ENCODE results near the gene PTPN4.

PTPN4 gene

DNA sequence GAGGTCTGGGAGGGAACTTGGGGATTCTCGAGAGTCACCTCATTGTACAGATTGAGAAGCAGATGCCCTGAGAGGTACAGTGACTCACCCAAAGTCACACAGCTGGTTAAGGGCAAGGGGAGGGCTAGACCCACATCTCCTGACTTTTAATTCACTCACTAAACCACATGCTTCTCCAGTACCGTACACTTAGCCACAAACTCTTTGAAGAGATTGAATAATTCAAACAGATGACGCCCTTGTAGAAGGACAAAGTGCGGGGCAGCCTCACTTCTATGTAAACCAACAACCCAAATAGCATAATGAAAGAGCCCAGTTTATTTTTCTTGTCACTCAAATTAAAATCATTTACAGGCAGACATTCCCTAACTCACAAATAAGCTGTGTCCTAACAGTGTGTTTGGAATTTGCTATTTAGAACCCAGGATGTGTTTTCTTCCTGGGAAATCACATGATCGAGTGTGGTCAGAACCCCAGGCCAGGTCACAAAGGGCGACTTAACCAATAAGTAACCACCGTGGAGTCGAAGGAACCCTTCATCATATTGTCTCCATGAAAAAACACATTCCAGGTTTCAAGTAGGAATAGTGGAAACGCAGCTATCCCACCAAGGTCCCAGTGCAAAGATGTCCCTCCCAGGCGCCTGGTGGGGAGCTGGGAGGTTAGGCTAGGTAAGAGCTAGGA is 35.8 kb upstream of the PTPN4 start:
- H3K4me3 ChIP-seq (ENCODE audit: severe bottlenecking), result no peak overlapping the region
- DNase-seq (ENCODE audit: low spot score) (no peak), ATAC-seq (ENCODE audit: low read depth) (no peak)
- no peak overlapping the region for H3K27ac ChIP-seq (ENCODE audit: poor library complexity, severe bottlenecking)
- TF ChIP-seq, protein P1, sequence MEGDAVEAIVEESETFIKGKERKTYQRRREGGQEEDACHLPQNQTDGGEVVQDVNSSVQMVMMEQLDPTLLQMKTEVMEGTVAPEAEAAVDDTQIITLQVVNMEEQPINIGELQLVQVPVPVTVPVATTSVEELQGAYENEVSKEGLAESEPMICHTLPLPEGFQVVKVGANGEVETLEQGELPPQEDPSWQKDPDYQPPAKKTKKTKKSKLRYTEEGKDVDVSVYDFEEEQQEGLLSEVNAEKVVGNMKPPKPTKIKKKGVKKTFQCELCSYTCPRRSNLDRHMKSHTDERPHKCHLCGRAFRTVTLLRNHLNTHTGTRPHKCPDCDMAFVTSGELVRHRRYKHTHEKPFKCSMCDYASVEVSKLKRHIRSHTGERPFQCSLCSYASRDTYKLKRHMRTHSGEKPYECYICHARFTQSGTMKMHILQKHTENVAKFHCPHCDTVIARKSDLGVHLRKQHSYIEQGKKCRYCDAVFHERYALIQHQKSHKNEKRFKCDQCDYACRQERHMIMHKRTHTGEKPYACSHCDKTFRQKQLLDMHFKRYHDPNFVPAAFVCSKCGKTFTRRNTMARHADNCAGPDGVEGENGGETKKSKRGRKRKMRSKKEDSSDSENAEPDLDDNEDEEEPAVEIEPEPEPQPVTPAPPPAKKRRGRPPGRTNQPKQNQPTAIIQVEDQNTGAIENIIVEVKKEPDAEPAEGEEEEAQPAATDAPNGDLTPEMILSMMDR (IDR thresholded peaks at IDR 0.05; ENCODE audit: poor library complexity, severe bottlenecking), result no peak
- no peaks in the 10 kb centered on the region for H3K27me3 ChIP-seq (ENCODE audit: insufficient read depth, poor library complexity, severe bottlenecking)
- no peaks in the 10 kb centered on the region for H3K4me1 ChIP-seq (ENCODE audit: insufficient read depth, poor library complexity, severe bottlenecking)
- H3K9me3 ChIP-seq (ENCODE audit: severe bottlenecking), result no peaks in the 10 kb centered on the region
- H3K36me3 ChIP-seq (ENCODE audit: low read depth), result no peaks in the 10 kb centered on the region

DNA sequence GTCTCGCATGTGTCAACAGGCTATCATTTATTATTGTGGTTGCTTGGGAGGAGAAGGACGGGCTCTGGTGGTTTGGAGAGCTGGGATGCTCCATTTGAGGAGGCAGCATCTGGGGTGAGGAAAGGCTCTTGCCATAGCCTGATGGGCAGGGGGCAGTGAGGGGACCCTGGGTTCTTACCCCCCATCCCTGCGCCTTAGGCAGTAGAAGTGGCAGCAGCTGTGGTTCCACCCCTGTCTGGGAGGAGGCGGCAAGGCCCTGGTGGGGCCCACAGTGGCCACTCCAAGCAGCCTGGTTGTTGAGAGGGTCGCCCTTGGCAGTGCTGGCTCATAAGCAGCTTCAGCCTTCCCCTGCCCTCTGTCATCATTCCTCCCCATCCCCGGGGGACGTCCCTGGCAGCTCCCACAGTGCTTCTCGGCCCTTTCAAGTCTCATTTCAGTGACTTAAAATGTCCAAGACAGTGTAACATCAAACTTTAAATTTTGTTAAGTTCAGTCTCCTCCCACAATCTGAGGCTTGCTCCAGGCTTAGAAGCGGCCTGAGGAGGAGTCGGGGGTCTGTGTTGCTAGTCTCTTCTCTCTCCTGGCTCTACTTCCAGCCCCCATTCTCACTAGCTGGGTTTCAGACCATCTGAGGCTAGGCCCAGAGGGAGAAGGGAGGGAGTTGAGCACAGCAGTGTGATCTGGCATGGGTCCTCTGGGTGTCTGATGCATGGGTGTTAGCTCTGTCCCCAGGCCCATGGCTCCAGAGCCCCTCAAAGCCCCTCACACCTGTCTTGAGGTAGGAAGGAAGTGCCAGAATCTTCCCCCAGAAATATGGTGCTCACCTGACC is 34.9 kb upstream of the PTPN4 start:
- H3K9me3 ChIP-seq (ENCODE audit: severe bottlenecking), result no peaks in the 10 kb centered on the region
- no peak overlapping the region for H3K27ac ChIP-seq (ENCODE audit: poor library complexity, severe bottlenecking)
- ATAC-seq (ENCODE audit: low read depth), result no peak
- TF ChIP-seq, protein P1 (IDR thresholded peaks at IDR 0.05; ENCODE audit: poor library complexity, severe bottlenecking), result no peak
- no peaks in the 10 kb centered on the region for H3K27me3 ChIP-seq (ENCODE audit: insufficient read depth, poor library complexity, severe bottlenecking)
- H3K4me1 ChIP-seq (ENCODE audit: insufficient read depth, poor library complexity, severe bottlenecking), result no peaks in the 10 kb centered on the region
- H3K36me3 ChIP-seq (ENCODE audit: low read depth), result no peaks in the 10 kb centered on the region
- no peak overlapping the region for H3K4me3 ChIP-seq (ENCODE audit: severe bottlenecking)
- DNase-seq (ENCODE audit: low spot score), result no peak

DNA sequence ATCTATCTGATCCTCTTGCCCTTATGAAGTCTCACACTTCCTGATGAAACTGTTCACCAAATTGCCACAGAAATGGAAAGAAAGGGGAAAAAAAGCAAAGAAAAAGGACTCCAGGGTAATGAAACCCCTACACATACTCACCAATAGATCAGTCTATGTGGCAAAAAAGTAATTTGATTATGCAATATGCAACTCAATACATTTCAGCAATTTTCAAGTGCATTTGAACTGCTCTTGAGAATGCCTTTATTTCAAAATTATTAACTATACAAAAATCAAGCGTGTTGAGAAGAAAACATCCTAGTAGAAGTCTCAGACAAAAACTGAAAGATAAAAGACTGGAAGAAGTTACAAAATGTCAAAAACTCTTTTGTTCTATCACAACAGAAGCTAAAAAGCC is 32.2 kb upstream of the PTPN4 start:
- Histone ChIP-seq H3K4me1 (ENCODE audit: insufficient read depth, poor library complexity, severe bottlenecking) (no peaks in the 10 kb centered on the region), H3K36me3 (ENCODE audit: low read depth) (no peaks in the 10 kb centered on the region), H3K4me3 (ENCODE audit: severe bottlenecking) (no peak overlapping the region), H3K9me3 (ENCODE audit: severe bottlenecking) (no peaks in the 10 kb centered on the region), H3K27me3 (ENCODE audit: insufficient read depth, poor library complexity, severe bottlenecking) (no peaks in the 10 kb centered on the region), H3K27ac (ENCODE audit: poor library complexity, severe bottlenecking) (no peak overlapping the region)
- DNase-seq (ENCODE audit: low spot score) (no peak), ATAC-seq (ENCODE audit: low read depth) (no peak)
- TF ChIP-seq, protein P1 (IDR thresholded peaks at IDR 0.05; ENCODE audit: poor library complexity, severe bottlenecking), result no peak

DNA sequence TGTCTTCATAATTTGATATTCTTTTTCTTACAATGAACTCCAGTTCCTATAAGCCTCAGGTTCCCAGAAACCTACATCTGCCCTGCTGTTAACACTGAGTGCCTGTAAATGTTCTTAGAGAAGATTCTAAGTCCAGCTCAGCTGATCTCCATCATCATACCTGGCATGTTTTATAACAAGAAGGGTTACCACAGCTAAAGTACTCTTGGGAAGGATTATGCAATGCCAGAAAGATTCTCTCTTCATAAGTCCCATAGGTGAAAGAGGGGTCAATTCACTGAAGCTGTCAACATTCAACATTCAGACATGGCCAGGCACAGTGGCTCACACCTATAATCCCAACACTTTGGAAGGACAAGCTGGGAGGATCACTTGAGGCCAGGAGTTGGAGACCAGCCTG is 31.3 kb upstream of the PTPN4 start:
- H3K27me3 ChIP-seq (ENCODE audit: insufficient read depth, poor library complexity, severe bottlenecking), result no peaks in the 10 kb centered on the region
- H3K27ac ChIP-seq (ENCODE audit: poor library complexity, severe bottlenecking), result no peak overlapping the region
- H3K36me3 ChIP-seq (ENCODE audit: low read depth), result no peaks in the 10 kb centered on the region
- H3K4me1 ChIP-seq (ENCODE audit: insufficient read depth, poor library complexity, severe bottlenecking), result no peaks in the 10 kb centered on the region
- ATAC-seq (ENCODE audit: low read depth) (no peak), DNase-seq (ENCODE audit: low spot score) (no peak)
- H3K9me3 ChIP-seq (ENCODE audit: severe bottlenecking), result no peaks in the 10 kb centered on the region
- TF ChIP-seq, protein P1 (IDR thresholded peaks at IDR 0.05; ENCODE audit: poor library complexity, severe bottlenecking), result no peak
- H3K4me3 ChIP-seq (ENCODE audit: severe bottlenecking), result no peak overlapping the region

All from RWPE2 (cell line).